GM12872 (cell line): ENCODE results near the gene FSD2.

Experiments
- TF ChIP-seq, protein P1 (sequence below): IDR thresholded peaks from 3 replicates; pipeline ENCODE4 v1.5.1; 2011; ENCODE audit warnings: low read depth, mild to moderate bottlenecking, low read length, moderate library complexity; ENCODE audit not compliant: insufficient read depth

FSD2 gene

DNA sequence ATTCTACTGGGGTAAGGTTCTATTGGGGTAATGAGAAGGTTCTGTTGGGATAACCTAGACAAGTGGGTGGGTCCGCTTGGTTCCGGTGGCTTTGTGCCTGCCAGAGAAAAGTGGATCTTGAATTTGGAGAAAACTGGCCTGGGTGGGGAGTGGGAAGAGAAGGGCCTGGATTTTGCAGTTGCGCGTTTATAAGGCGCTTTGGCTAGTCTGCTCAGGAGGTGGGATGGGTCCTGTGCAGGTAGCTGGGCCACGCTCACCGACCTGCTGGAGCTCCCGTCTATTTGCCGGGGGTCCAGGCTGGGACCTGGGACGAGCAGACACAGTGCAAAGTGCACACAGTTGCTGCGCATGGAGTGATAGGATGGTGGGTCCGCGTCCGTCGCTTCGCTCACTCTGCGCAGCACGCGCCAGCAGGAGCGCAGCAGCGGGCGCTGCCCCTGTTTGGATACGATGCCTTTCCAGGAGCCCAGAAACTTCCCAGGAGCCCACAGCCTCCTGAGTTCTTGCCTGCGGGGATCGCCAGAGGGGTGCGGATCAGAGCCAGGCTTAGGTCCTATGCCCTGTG is 94.9 kb downstream of the FSD2 start:
- TF ChIP-seq, protein P1, sequence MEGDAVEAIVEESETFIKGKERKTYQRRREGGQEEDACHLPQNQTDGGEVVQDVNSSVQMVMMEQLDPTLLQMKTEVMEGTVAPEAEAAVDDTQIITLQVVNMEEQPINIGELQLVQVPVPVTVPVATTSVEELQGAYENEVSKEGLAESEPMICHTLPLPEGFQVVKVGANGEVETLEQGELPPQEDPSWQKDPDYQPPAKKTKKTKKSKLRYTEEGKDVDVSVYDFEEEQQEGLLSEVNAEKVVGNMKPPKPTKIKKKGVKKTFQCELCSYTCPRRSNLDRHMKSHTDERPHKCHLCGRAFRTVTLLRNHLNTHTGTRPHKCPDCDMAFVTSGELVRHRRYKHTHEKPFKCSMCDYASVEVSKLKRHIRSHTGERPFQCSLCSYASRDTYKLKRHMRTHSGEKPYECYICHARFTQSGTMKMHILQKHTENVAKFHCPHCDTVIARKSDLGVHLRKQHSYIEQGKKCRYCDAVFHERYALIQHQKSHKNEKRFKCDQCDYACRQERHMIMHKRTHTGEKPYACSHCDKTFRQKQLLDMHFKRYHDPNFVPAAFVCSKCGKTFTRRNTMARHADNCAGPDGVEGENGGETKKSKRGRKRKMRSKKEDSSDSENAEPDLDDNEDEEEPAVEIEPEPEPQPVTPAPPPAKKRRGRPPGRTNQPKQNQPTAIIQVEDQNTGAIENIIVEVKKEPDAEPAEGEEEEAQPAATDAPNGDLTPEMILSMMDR, result no peak

GRCh38 chr15:82710208-82710555 is 95.7 kb downstream of the FSD2 start:
- TF ChIP-seq, protein P1, result no peak

DNA sequence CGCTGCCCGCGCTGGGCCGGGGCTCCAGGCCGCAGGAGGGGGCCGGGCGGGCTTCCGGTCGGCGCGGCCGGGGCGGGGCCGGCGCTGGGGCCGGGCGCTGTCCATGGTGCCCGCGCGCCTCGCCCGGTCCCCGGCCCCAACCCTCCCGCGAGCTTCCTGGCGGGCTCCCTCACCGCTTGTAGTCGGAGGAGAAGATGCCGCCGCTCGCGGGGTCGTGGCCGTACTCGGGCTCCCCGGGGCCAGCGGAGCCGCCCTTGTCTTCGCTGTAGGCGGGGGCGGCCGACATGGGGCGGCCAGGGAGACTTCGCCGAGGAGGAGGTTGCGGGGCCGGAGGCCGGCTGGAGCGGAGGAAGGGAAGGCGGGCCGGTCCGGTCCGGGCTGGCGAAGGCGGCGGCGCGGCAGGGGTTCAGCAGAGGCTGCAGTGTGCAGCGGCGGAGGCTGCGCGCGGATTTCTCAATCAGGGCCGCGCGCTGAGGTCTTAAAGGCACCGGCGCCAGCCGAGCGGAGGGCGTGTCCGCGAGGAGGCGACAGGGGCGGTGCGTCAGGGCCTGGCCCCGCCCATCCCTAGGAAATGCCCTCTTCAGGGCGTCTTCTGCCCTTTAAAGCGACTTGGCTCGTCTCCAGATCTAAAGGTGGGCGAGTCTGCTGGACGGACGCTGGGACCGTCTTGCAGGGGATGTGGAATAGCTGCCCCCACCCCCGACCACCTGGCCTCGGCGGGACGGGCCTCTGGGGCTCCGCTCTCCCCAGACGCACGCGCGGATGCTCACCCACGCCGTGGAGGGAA is 96.3 kb downstream of the FSD2 start, which contains the start of gene AP3B2:
AP3B2 (minus strand) TSS at position 455 of the 787 bp plus-strand sequence; CDS start at position 286, 169 bp downstream.
- TF ChIP-seq, protein P1, result no peak

DNA sequence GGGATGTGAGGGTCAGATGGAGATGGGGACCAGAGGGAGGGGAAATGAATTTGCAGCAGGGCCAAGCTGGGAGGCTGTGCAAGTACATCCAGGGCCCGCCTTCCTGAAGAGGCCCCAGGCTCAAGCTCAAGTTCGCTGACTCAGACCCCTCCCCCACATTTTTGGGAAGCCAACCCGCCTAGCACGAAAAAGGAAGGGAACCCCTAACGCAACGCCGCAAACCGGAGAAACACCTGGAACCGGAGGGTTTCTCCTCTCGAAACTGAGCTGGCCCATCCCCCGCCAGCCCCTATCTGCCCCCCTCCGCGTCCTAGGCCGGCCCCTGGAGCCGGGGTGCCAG is 96.8 kb downstream of the FSD2 start:
- TF ChIP-seq, protein P1, result no peak
